HUES6 (cell line): ENCODE results near the gene SDK1.

Experiments used
- H3K27ac ChIP-seq: 2 replicates; pipeline ENCODE4 v1.7.0; 2013; ENCODE audit warnings: low read depth, mild to moderate bottlenecking, low read length, inconsistent platforms
- H3K27me3 ChIP-seq: 2 replicates; pipeline ENCODE4 v1.6.1; 2013; ENCODE audit warnings: low read length; ENCODE audit not compliant: control insufficient read depth, insufficient read depth
- H3K36me3 ChIP-seq: 2 replicates; pipeline ENCODE4 v1.6.1; 2013; ENCODE audit warnings: low read length; ENCODE audit not compliant: control insufficient read depth, insufficient read depth
- H3K4me1 ChIP-seq: 2 replicates; pipeline ENCODE4 v1.6.1; 2013; ENCODE audit warnings: low read length; ENCODE audit not compliant: control insufficient read depth, insufficient read depth
- H3K4me3 ChIP-seq: 2 replicates; pipeline ENCODE4 v1.5.1; 2013; ENCODE audit warnings: low read depth, low read length
- H3K9ac ChIP-seq: one replicate; pipeline ENCODE4 v1.6.1; 2013; ENCODE audit warnings: mild to moderate bottlenecking, low read length
- H3K9me3 ChIP-seq: 2 replicates; pipeline ENCODE4 v1.6.1; 2013; ENCODE audit warnings: low read depth, low read length; ENCODE audit not compliant: control insufficient read depth, insufficient read depth

SDK1 gene

DNA sequence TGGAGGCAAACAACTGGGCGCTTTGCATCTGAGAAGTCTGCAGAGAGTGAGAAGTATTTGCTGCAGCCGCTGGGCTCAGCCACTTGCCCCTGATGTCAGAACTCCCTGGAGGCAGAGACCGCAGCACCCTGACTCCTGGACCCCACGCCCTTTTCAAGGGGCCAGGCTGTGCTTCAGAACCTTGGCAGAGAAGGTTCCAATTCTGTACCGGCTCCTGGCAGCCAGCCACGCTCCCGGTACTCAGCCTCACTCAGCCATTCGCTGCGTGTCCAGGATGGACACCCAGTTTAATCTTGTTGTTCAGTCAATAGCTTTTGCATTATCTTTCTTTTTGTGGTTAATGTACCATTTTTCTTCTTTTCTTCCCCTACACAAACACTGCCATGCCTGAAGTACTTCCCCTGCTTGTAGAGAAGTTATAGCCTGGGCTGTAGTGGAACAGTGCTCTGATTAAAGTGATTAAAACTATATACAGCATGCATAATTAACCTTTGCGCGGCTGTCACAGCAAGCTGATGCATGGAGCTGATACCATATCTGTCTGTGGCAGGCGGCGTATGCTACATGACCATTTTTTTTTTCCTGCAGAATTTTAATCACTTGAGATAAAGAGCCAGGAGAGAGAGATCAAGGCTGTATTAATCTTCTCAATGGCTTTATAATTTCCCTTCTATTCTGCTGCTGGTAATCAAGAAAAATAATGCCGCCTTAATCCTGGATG is 578.5 kb downstream of the SDK1 start:
- Histone ChIP-seq H3K36me3 (no peaks in the 10 kb centered on the region), H3K4me3 (no peak overlapping the region), H3K9ac (no peak overlapping the region), H3K27ac (no peak overlapping the region), H3K4me1 (no peaks in the 10 kb centered on the region), H3K9me3 (no peaks in the 10 kb centered on the region; the same call in 1 of the 2 replicates), H3K27me3 (no peaks in the 10 kb centered on the region)

DNA sequence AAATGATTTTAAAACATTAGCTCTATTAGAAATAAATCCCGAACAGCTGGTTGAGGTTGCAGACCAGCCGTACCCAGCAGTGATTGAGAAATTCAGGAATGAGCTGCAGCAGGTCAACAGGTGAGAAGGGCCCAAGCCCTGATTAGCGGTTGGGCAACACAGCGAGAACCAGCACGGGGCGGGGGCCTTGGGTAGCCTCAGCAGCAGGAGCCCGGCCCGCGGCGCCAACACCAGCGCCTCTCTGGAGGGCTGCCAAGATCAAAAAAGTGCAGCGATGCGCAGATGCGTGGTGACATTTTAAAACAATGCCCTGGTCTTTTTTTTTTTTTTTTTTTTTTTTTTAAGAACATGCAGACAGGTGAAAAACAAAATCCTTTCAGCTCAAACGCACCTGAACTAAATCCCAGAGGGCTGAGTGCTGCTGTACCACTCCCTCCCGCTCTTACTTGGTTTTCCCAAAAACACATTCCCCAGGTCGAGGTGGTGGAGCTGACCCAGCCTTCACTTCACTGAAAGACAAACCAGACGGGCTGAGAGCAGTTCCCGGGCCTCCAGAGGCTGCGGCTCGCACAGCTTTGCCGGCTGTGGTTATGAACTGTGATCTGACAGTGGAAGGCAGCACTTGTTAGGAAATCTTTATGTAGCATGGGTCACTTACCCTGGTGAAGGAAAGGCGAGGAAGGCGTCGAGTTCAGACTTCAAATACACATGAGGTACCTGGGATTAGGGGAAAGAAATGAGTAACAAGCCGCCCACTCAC is 579.4 kb downstream of the SDK1 start:
- Histone ChIP-seq H3K4me3 (no peak overlapping the region), H3K36me3 (no peaks in the 10 kb centered on the region), H3K4me1 (no peaks in the 10 kb centered on the region), H3K27me3 (no peaks in the 10 kb centered on the region), H3K9ac (no peak overlapping the region), H3K27ac (no peak overlapping the region), H3K9me3 (no peaks in the 10 kb centered on the region)

DNA sequence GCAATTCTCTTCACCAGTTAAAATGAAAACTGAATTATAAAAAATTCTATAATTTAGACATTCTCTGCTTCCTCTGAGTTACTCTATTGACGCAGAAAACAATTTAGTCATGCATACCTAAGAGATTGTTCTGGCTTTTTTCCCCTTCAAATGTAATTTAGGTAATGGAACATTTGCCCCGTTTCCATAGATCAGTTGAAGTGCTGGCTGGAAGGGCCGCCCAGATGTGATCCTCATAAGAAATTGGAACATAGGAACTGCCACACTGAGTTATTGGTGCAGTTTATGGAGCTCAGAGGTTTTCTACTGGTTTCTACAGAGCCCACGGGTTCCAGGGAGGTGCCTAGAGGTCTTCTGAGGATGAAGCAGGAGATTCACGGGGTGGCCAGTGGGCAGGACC is 581.7 kb downstream of the SDK1 start:
- Histone ChIP-seq H3K4me3 (no peak overlapping the region), H3K9me3 (no peaks in the 10 kb centered on the region), H3K9ac (no peak overlapping the region), H3K36me3 (no peaks in the 10 kb centered on the region), H3K27me3 (no peaks in the 10 kb centered on the region), H3K4me1 (peaks cover 5% of the 10 kb centered on the region; the same call in 1 of the 2 replicates), H3K27ac (no peak overlapping the region)

DNA sequence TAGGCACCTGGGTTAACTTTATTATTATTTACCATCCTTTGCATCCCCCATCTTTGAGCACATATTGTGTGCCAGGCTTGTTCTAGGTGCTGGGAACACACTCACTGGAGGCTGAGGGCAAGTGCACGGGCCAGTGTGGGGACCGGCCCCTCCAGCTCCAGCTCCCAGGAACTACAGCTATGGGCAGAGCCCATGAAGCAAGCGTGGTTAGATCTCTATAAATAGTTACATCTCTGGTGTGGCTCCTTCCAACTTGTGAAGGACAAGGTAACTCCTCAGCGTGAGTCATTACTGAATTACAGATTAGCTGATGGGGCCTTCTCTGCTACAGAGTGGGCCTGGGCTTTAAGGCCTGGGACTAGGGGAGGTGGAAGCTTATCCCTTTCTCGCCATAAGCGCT is 583.5 kb downstream of the SDK1 start:
- H3K4me3 ChIP-seq, result no peak overlapping the region
- H3K36me3 ChIP-seq, result no peaks in the 10 kb centered on the region
- no peak overlapping the region for H3K27ac ChIP-seq
- H3K9ac ChIP-seq, result no peak overlapping the region
- peaks cover 5% of the 10 kb centered on the region; the same call in 1 of the 2 replicates for H3K4me1 ChIP-seq
- no peaks in the 10 kb centered on the region for H3K27me3 ChIP-seq
- no peaks in the 10 kb centered on the region for H3K9me3 ChIP-seq

DNA sequence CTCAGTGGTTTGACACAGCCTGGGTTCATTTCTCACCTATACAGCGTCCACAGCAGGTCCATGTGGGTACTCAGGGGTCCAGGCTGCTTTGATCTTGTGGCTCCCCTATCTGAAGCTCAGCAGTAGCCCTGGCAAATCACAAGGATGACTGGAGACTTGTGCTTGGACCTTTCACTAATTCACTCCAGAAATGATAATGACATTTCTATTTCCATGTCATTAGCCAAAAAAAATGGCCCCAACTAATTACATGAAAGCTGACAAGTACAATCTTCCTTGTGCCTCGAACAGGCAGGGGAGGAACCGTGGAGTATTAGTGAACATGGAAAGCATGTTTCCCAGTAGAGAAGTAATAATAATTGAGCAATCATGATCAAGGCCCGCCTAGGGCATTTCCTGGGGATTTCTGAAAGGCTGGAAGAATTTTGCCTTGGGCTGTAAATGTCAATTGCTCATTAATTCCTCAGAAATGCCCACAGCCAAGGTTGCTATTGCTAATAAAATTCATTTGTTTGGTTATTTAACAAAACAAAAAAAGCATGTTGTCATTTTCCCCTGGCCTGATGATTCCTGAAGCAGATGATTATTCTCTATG is 586.1 kb downstream of the SDK1 start:
- Histone ChIP-seq H3K36me3 (no peaks in the 10 kb centered on the region), H3K27ac (no peak overlapping the region), H3K9me3 (no peaks in the 10 kb centered on the region), H3K4me1 (peaks cover 5% of the 10 kb centered on the region; the same call in 1 of the 2 replicates), H3K4me3 (no peak overlapping the region), H3K27me3 (no peaks in the 10 kb centered on the region), H3K9ac (no peak overlapping the region)

DNA sequence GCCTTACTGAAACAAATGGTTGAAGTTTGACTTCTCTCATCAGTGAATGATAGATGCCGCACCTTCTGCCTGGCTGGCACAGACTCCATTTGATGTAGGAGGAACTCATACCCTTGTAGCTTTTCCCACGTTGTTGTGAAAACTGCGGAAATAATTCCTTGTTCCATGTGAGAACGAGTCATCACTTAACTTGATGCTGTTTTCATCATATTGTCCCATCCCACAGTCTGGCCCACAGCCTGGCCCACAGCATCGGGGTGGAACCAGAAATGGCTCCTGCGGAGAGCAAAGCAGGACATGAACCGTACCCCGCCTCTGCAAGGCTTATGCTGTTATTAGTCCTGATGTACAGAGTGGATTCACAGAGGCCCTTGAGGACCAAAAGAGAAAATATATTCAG is 587.0 kb downstream of the SDK1 start:
- Histone ChIP-seq H3K4me1 (peaks cover 5% of the 10 kb centered on the region; the same call in 1 of the 2 replicates), H3K9ac (no peak overlapping the region), H3K27ac (no peak overlapping the region), H3K36me3 (no peaks in the 10 kb centered on the region), H3K27me3 (no peaks in the 10 kb centered on the region), H3K9me3 (no peaks in the 10 kb centered on the region), H3K4me3 (no peak overlapping the region)

DNA sequence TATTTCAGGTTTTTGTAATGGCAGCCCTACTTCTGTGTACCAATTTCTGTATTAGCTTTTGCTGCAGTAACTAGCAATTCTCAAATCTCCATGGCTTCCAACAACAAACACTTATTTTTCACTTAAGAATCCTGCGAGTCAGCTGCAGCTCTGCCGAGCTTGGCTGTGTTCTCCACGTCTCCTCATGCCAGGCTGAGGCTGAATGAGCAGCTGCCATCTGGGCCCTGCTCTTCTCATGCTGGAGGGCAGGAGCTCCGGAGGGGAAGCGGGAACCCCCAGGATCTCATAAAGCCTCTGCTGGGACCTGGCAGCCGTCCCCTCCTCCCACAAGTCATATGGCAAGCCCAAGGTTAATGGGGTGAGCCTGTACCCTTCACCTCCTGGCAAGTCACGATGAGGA is 591.1 kb downstream of the SDK1 start:
- Histone ChIP-seq H3K4me3 (no peak overlapping the region), H3K9me3 (no peaks in the 10 kb centered on the region), H3K9ac (no peak overlapping the region), H3K36me3 (no peaks in the 10 kb centered on the region), H3K27me3 (no peaks in the 10 kb centered on the region), H3K4me1 (peaks cover 4% of the 10 kb centered on the region; the same call in 1 of the 2 replicates), H3K27ac (no peak overlapping the region)

DNA sequence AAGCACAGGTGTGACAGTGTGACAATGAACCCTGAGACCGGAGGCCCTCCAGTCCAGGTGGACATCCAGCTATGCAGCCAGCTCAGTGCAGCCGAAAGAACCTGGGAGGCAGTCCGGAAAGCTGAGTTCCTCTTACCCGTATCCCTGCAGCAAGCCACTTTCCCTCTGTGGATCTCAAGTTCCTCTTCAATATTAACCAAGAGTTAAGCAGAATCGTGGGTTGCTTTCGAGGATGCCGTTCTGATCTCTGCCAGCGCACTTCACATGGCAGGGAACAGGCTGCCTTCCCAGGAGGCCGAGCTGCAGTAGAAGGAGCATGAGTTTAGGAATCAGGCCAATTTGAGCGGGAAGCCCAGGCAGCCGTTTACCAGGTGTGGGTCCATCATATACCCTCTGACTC is 591.6 kb downstream of the SDK1 start:
- H3K27me3 ChIP-seq, result no peaks in the 10 kb centered on the region
- H3K36me3 ChIP-seq, result no peaks in the 10 kb centered on the region
- H3K9me3 ChIP-seq, result no peaks in the 10 kb centered on the region
- no peak overlapping the region for H3K4me3 ChIP-seq
- H3K4me1 ChIP-seq, result no peaks in the 10 kb centered on the region
- no peak overlapping the region for H3K9ac ChIP-seq
- no peak overlapping the region for H3K27ac ChIP-seq

DNA sequence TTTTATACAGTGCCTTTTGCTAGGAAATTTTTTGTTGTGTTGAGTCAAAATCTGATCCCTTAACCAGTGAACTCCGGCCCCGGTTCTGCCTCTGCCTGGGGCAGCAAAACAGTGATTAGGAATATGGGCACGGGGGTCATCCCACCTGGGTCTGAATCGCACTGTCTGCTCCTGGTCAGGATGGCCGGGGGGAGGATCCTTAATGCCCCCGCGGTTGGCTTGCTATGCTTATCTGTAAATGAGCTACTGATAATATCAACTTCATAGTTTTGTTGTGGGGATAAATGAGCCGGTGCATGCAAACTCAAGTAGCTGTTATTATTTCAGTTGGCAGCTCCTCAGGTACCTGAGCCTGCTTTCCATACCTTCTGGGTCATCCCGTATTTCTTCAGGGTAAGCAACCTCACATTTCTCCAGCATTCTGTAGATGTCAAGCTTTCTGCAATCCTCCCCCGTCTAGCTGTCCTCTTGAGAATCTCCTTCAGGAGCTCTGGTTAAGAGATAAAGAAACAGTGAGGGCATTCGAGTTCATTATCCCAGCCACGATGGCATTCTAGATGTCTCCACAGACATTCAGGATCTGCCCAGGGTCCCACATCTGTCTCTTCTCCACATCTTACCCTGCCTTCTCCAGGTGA is 592.2 kb downstream of the SDK1 start:
- H3K9me3 ChIP-seq, result no peaks in the 10 kb centered on the region
- H3K4me1 ChIP-seq, result no peaks in the 10 kb centered on the region
- no peak overlapping the region for H3K27ac ChIP-seq
- no peaks in the 10 kb centered on the region for H3K36me3 ChIP-seq
- H3K4me3 ChIP-seq, result no peak overlapping the region
- no peaks in the 10 kb centered on the region for H3K27me3 ChIP-seq
- H3K9ac ChIP-seq, result no peak overlapping the region

DNA sequence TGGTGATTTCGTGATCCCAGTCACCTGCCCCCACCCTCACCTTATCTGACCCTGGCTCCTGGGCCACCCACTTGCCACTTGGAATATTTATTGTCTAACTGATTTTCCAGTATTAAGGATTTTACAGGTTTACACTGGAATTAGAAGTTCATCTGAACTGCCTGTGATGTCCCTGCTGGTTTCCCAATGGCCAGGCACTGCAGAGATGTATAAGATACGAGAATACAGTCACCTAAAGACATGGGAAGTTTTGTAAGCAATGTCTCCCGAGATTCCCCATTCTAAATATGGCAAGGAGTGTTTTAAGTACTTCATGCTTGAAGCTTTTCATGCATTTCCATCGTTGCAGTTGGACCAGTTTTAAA is 592.7 kb downstream of the SDK1 start:
- Histone ChIP-seq H3K9me3 (no peaks in the 10 kb centered on the region), H3K4me1 (no peaks in the 10 kb centered on the region), H3K4me3 (no peak overlapping the region), H3K27ac (no peak overlapping the region), H3K36me3 (no peaks in the 10 kb centered on the region), H3K27me3 (no peaks in the 10 kb centered on the region), H3K9ac (no peak overlapping the region)
